Transverse colon (tissue), 4 donors: ENCODE measurements around the gene SLC26A8.

Experiments
- CTCF ChIP-seq, 5 experiments: fragments of 200-600 bp in 3 of 5; fragments of 450-650 bp in 2 of 5; sonication (generic) in 3 of 5; IDR thresholded peaks; 1 replicate in 2 of 5; 2 replicates in 3 of 5; pipeline ENCODE4 v1.5.1; 2016 to 2017; ENCODE audit warnings: antibody characterized with exemption in 5 of 5, inconsistent platforms in 3 of 5, mild to moderate bottlenecking in 2 of 5, moderate library complexity in 1 of 5
- EP300 ChIP-seq: sonication (generic); formaldehyde crosslinking; IDR thresholded peaks from one replicate; pipeline ENCODE4 v1.6.1; 2017; ENCODE audit warnings: antibody characterized with exemption, low read depth
- POLR2A ChIP-seq: fragments of 450-650 bp; IDR thresholded peaks from one replicate; pipeline ENCODE4 v1.6.1; 2016; ENCODE audit warnings: antibody characterized with exemption, mild to moderate bottlenecking, moderate library complexity
- POLR2AphosphoS5 ChIP-seq, 3 donors: sonication (generic); formaldehyde crosslinking; IDR thresholded peaks; one replicate each; pipeline ENCODE4 v1.6.1; 2016; ENCODE audit warnings: antibody characterized with exemption in 3 of 3

- no peak for TF ChIP-seq POLR2A
- TF ChIP-seq CTCF (IDR thresholded peaks at IDR 0.05): no peak
- TF ChIP-seq EP300: no peak
- TF ChIP-seq POLR2AphosphoS5 (IDR thresholded peaks at IDR 0.05): no peak
Observed at GRCh38 chr6:35922139-35922554, 102.3 kb downstream of the SLC26A8 start.
